Right lobe of liver (tissue), 4 donors: Measurements from ENCODE around the gene BORCS5.

Experiments used
- CTCF ChIP-seq, 4 donors: fragments of 200-600 bp in 3 of 4; fragments of 450-650 bp in 1 of 4; IDR thresholded peaks; one replicate each; pipeline versions ENCODE4 v1.5.1 to v1.8.0; 2016 to 2022; ENCODE audit warnings: antibody characterized with exemption in 4 of 4, mild to moderate bottlenecking in 2 of 4
- POLR2A ChIP-seq: fragments of 450-650 bp; IDR thresholded peaks from one replicate; pipeline ENCODE4 v1.6.1; 2017; ENCODE audit warnings: antibody characterized with exemption, mild to moderate bottlenecking
- donor health status: DM: no; HTN: no; CAD: no.
- donor health status: DM: no; HTN: no; CAD: no.
- donor health status: DM: no; HTN: yes; CAD: no.

GRCh38 chr12:12433203-12433731 is 76.4 kb downstream of the BORCS5 start:
- TF ChIP-seq CTCF (IDR thresholded peaks at IDR 0.05): no peak
- no peak for TF ChIP-seq POLR2A
